B cell (primary cell): ENCODE results near the gene MOB3A.

Source experiments
- CTCF ChIP-seq: fragments of 200-600 bp; IDR thresholded peaks from one replicate; pipeline ENCODE4 v1.8.0; 2022; ENCODE audit warnings: antibody characterized with exemption, mild to moderate bottlenecking
- EZH2 ChIP-seq: IDR thresholded peaks from 2 replicates; pipeline ENCODE4 v1.6.1; 2012; ENCODE audit warnings: borderline replicate concordance, low read depth, mild to moderate bottlenecking, moderate library complexity, low read length; ENCODE audit not compliant: insufficient read depth, poor library complexity, severe bottlenecking

GRCh38 chr19:2032296-2032941 lies 63.7 kb downstream of the MOB3A start:
- no peak for TF ChIP-seq CTCF
- TF ChIP-seq EZH2: no peak
